MCF 10A (cell line): ENCODE data around the gene CLEC16A. TPM values are rescaled to one million over a fixed set of nuclear protein-coding genes. Genes with fewer than 3 reads are reported as not detected.

Experiments used
- BruUV-seq: library from RNA; stranded (reverse); fragments of 400-500 nt; replicated peaks from 2 replicates; lab custom pipeline; 2021; lab: Mats Ljungman, UMichigan
- CTCF ChIA-PET: fragments of 300-600 bp; sonication (Branson Sonifier 250); formaldehyde crosslinking; extraction: SDS; loops from one replicate; lab custom pipeline; 2021; ENCODE audit warnings: antibody characterized with exemption, inconsistent platforms; lab: Yijun Ruan, JAX
- POLR2A ChIA-PET: fragments of 300-600, 350-650 bp; sonication (Branson Sonifier 250); formaldehyde crosslinking; extraction: SDS; loops from one replicate; lab custom pipeline; 2020; ENCODE audit warnings: antibody characterized with exemption, inconsistent platforms; lab: Yijun Ruan, JAX
- DNase-seq: peaks from one replicate; pipeline ENCODE4 v3.0.0-alpha.2; 2018; ENCODE audit not compliant: unreplicated experiment
- H3K27ac Mint-ChIP-seq: one replicate; pipeline ENCODE4 v1.8.0; 2022; ENCODE audit warnings: mild to moderate bottlenecking, low read depth, mixed read lengths; ENCODE audit not compliant: unreplicated experiment
- H3K27me3 Mint-ChIP-seq: one replicate; pipeline ENCODE4 v1.8.0; 2022; ENCODE audit warnings: mixed read lengths; ENCODE audit not compliant: insufficient read depth, unreplicated experiment
- H3K36me3 Mint-ChIP-seq: one replicate; pipeline ENCODE4 v1.8.0; 2022; ENCODE audit warnings: mild to moderate bottlenecking, moderate library complexity, mixed read lengths; ENCODE audit not compliant: insufficient read depth, unreplicated experiment
- H3K4me1 Mint-ChIP-seq: one replicate; pipeline ENCODE4 v1.8.0; 2022; ENCODE audit warnings: mixed read lengths; ENCODE audit not compliant: insufficient read depth, unreplicated experiment
- H3K4me3 Mint-ChIP-seq: one replicate; pipeline ENCODE4 v1.8.0; 2022; ENCODE audit warnings: mild to moderate bottlenecking, moderate library complexity, mixed read lengths; ENCODE audit not compliant: unreplicated experiment
- H3K9me3 Mint-ChIP-seq: one replicate; pipeline ENCODE4 v1.8.0; 2022; ENCODE audit warnings: mixed read lengths; ENCODE audit not compliant: unreplicated experiment
- intact Hi-C: fragments of 100-400 bp; cut with micrococcal nuclease; formaldehyde crosslinking; loops from 2 replicates; pipeline ENCODE4 v1.14.1; 2022
- total RNA-seq: library from RNA; stranded (reverse); gene quantifications from 2 replicates; pipeline ENCODE4 v1.2.3, GENCODE V29; 2022
- TF ChIP-seq, protein P1 (sequence below): fragments of 200-600 bp; IDR thresholded peaks from one replicate; pipeline ENCODE4 v1.8.0; 2022; ENCODE audit warnings: antibody characterized with exemption, mild to moderate bottlenecking; ENCODE audit not compliant: unreplicated experiment

CLEC16A gene
- total RNA-seq, 1 experiment from 2014 or later = 32.4 TPM

DNA sequence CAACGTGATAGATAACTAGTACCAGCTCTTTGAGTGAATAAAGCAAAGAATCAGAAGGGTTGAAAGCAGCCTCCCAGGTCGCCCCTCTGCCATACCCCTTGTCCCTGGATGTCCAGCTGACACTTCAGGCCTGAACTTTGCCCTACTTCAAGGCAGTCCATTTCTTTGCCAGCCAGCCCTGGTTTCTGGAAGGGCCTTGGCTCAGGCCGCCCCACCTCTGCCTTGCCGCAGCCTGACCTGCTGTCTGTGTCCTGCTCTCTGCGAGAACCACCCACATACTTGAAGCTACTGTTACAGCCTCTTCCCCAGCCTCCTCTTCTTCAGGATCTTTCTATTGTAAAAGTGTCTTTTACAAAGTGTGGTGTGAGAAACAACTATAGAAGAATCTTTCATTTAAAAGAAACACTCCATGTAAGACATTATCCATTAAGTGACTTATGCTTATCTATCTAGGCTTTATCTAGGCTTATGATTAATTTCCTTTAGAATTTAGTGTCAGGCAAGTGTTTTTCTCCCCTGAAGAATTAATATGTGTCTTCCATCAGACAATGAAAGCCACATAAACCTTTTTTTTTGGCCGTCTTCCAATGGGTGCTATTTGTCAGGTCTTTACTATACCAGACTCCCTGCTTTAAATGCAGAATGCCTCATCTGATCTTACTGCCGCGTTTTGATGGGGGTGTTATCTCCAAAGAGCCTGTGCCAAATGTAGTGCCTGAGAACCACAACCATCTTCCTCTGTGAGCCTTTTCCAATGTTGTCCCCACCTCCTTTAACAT lies 177.7 kb downstream of the CLEC16A start:
- no TSS peak for BruUV-seq
- peak overlapping the region; percentile 54 for H3K27ac Mint-ChIP-seq
- CTCF ChIA-PET = interaction anchor here (0.5 to 1.2 kb wide), 3 partner anchors 9 to 136 kb away, joined by 3 to 4 read pairs (median 3); no protein-coding TSS in a partner anchor
- no peaks in the 10 kb centered on the region for H3K9me3 Mint-ChIP-seq
- TF ChIP-seq, protein P1, sequence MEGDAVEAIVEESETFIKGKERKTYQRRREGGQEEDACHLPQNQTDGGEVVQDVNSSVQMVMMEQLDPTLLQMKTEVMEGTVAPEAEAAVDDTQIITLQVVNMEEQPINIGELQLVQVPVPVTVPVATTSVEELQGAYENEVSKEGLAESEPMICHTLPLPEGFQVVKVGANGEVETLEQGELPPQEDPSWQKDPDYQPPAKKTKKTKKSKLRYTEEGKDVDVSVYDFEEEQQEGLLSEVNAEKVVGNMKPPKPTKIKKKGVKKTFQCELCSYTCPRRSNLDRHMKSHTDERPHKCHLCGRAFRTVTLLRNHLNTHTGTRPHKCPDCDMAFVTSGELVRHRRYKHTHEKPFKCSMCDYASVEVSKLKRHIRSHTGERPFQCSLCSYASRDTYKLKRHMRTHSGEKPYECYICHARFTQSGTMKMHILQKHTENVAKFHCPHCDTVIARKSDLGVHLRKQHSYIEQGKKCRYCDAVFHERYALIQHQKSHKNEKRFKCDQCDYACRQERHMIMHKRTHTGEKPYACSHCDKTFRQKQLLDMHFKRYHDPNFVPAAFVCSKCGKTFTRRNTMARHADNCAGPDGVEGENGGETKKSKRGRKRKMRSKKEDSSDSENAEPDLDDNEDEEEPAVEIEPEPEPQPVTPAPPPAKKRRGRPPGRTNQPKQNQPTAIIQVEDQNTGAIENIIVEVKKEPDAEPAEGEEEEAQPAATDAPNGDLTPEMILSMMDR = no peak
- intact Hi-C loops = no loop called here
- POLR2A ChIA-PET = no interaction called here
- no peak for DNase-seq
- H3K4me1 Mint-ChIP-seq = no peaks in the 10 kb centered on the region
- peaks cover 45% of the 10 kb centered on the region for H3K36me3 Mint-ChIP-seq
- no peaks in the 10 kb centered on the region for H3K27me3 Mint-ChIP-seq
- no peak overlapping the region for H3K4me3 Mint-ChIP-seq

DNA sequence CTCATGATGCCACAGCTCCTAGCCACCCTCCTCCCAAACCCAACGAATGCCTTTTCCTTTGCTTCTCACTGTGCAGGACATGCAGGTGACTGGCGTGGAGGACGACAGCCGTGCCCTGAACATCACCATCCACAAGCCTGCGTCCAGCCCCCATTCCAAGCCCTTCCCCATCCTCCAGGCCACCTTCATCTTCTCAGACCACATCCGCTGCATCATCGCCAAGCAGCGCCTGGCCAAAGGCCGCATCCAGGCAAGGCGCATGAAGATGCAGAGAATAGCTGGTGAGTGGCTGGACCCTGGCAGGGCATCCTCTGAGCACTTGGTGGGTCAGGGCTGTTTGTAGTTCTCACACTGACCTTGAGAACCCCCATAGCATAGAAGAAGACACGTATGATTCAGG lies 179.3 kb downstream of the CLEC16A start:
- TF ChIP-seq, protein P1 = no peak
- CTCF ChIA-PET = no interaction called here
- H3K4me1 Mint-ChIP-seq = peaks cover 3% of the 10 kb centered on the region
- no TSS peak for BruUV-seq
- peaks cover 54% of the 10 kb centered on the region for H3K36me3 Mint-ChIP-seq
- DNase-seq = no peak
- no peak overlapping the region for H3K27ac Mint-ChIP-seq
- H3K4me3 Mint-ChIP-seq = no peak overlapping the region
- H3K9me3 Mint-ChIP-seq = no peaks in the 10 kb centered on the region
- no peaks in the 10 kb centered on the region for H3K27me3 Mint-ChIP-seq
- intact Hi-C loops = no loop called here
- POLR2A ChIA-PET = no interaction called here

DNA sequence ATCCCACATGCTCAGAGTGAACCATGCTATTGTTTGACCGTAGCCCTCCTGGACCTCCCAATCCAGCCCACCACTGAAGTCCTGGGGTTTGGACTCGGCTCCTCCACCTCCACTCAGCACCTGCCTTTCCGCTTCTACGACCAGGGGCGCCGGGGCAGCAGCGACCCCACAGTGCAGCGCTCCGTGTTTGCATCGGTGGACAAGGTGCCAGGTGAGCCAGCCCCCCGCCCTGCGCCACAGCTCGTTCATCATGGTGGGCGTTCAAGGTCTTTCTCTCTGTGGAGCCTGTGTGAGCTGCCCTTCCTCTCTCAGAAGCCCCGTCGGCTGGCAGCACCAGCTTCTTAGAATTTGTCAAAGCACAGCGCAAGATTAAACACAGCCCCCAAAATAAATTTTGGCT lies 181.6 kb downstream of the CLEC16A start:
- DNase-seq = no peak
- peaks cover 54% of the 10 kb centered on the region for H3K36me3 Mint-ChIP-seq
- peaks cover 7% of the 10 kb centered on the region for H3K4me1 Mint-ChIP-seq
- BruUV-seq = no TSS peak
- intact Hi-C loops = no loop called here
- CTCF ChIA-PET = interaction anchor here (1.0 kb wide), 1 partner anchor 270 kb away, joined by 3 read pairs; no protein-coding TSS in a partner anchor
- H3K27ac Mint-ChIP-seq = no peak overlapping the region
- POLR2A ChIA-PET = no interaction called here
- H3K4me3 Mint-ChIP-seq = no peak overlapping the region
- TF ChIP-seq, protein P1 = no peak
- no peaks in the 10 kb centered on the region for H3K9me3 Mint-ChIP-seq
- no peaks in the 10 kb centered on the region for H3K27me3 Mint-ChIP-seq

DNA sequence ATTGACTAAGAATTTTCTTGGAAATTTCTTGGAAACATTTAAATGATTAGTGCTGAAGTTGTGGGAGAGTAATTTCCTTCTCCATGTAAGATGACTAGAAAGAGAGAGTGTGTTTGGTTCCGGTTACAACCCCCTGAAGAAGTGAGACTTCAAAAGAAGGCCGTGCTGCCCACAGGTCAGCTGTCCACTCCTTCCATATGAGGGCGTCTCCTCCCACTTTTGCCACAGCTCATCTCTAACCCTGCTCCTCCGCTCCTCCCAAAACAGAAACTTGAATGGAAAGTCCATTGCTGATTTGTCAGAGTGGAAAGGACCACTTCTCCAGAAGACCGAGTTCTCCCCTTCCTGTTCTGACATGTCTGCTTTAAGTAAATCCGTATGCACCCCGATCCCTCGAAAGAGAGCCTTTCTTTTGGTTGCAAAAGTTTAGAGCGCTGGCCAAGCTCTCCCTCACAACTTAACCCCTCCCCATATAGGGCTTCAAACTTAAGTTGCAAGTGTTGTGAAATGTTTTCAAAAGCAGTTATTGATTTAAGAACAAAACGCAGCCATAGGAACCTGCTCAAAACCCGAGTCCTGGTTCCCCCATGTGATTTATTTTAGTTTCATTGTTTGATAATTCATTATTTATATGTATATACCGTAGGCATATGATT lies 182.2 kb downstream of the CLEC16A start:
- Mint-ChIP-seq H3K4me3 (no peak overlapping the region), H3K4me1 (peaks cover 7% of the 10 kb centered on the region), H3K36me3 (peaks cover 54% of the 10 kb centered on the region), H3K27ac (no peak overlapping the region), H3K27me3 (no peaks in the 10 kb centered on the region), H3K9me3 (no peaks in the 10 kb centered on the region)
- no TSS peak for BruUV-seq
- ChIA-PET POLR2A (interaction anchor here (0.7 kb wide), 1 partner anchor 35 kb away, joined by 3 read pairs; no protein-coding TSS in a partner anchor), CTCF (no interaction called here)
- no peak for DNase-seq
- TF ChIP-seq, protein P1 = no peak
- intact Hi-C loops = no loop called here
